Activated CD8-positive, alpha-beta memory T cell treated with anti-CD3 and anti-CD28 coated beads for 4 hours (primary cell): ENCODE results near the gene IDUA.

Source experiments
- DNase-seq, 2 donors: peaks; one replicate each; pipeline ENCODE4 v3.0.0-alpha.2; 2020; ENCODE audit warnings: low read depth in 2 of 2

IDUA gene

DNA sequence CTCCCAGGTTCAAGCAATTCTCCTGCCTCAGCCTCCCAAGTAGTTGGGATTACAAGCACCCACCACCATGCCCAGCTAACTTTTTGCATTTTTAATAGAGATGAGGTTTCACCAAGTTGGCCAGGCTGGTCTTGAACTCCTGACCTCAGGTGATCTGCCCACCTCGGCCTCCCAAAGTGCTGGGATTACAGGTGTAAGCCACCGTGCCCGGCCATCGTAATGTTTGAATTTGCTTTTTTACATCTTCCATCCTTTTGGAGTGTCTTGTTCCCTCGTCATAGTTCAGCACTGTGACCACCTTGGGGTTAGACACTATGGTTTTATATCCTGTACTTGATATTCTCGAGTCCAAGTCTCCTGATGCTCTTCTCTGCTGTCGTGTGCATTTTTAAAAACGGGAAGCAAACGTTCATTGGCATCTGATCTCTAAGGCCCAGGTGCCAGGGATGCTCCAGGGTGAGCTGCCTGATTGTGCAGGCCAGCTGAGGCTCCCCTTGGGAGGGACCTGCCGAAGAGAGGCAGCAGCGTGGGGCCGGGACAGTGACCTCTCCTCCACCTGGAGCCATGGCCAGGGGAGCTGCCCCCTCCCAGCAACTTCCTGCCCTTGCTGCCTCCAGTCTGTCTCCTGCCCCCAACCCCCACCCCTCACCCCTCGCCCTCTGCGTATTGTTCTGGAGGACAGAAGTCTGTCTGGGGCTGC lies 30.2 kb upstream of the IDUA start:
- no peak for DNase-seq

DNA sequence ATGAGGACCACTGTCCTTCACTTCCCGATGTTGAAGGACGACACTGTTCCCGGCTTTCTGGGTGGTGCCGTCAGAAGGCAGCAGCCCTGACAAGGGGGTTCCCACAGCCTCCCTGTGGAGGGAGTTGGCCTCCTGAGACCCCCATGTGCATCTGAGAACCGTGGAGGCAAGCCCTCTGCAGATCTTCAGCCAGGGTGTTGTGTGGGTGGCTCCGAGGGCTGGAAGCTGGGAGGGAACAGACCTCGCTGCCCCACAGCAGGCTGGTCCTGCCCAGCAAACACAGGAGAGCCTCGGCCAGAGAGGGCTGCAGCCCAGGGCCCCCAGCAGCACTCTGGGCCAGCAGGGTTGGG lies 29.6 kb upstream of the IDUA start:
- no peak for DNase-seq

DNA sequence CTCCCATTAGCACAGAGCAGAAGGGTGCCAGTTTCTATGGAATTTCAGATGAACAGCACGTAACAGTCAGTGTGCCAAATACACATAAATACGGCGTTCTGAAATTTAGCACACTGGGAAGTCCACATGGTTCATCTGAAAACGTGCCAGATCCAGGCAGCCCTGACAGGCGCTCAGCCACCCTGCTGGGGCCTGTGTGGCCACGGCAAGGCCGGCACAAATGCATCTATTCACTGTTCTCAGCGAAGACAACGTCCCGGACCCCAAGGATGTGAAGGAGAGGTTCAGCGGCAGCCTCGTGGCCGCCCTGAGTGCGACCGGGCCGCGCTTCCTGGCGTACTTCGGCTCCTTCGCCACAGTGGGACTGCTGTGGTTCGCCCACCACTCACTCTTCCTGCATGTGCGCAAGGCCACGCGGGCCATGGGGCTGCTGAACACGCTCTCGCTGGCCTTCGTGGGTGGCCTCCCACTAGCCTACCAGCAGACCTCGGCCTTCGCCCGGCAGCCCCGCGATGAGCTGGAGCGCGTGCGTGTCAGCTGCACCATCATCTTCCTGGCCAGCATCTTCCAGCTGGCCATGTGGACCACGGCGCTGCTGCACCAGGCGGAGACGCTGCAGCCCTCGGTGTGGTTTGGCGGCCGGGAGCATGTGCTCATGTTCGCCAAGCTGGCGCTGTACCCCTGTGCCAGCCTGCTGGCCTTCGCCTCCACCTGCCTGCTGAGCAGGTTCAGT lies 29.1 kb upstream of the IDUA start:
- DNase-seq: no peak

DNA sequence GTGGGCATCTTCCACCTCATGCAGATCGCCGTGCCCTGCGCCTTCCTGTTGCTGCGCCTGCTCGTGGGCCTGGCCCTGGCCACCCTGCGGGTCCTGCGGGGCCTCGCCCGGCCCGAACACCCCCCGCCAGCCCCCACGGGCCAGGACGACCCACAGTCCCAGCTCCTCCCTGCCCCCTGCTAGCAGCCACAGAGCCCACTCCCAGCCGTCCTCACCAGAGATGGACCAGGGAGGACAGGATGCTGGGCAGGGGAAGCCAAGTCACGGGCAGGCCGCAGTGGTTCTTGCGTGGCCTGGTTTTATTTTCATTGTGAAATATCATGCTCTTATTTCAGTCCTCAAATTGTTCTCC lies 28.6 kb upstream of the IDUA start:
- no peak for DNase-seq

DNA sequence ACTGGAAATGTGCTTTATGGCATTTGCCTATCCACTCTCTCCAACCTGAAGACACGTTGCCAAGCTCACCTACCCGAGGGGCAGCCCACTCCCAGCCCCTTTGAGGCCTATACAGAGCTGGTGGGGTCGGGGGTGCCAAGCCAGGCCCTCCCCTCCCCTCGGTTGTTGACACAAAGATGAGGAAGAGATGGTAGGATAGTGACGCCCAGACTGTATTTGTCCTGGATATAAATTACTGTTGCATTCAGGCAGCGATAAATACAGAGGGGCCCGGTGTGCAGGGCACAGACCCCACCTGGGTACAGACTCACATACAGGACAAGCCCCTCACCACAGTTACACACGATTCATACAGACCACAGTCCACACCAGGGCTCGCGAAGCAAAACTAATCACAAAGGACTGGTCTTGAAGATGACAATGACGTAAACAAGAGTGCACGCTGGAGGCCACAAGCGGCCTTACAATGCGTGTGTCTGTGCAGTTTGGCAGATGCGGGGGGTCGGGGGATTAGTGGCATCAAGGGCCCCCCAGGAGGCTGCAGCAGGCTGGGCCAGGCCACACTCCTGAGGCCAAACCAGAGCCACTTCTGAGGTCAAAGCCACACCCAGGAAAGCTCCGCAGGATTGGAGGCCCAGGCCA lies 28.0 kb upstream of the IDUA start:
- DNase-seq: no peak

DNA sequence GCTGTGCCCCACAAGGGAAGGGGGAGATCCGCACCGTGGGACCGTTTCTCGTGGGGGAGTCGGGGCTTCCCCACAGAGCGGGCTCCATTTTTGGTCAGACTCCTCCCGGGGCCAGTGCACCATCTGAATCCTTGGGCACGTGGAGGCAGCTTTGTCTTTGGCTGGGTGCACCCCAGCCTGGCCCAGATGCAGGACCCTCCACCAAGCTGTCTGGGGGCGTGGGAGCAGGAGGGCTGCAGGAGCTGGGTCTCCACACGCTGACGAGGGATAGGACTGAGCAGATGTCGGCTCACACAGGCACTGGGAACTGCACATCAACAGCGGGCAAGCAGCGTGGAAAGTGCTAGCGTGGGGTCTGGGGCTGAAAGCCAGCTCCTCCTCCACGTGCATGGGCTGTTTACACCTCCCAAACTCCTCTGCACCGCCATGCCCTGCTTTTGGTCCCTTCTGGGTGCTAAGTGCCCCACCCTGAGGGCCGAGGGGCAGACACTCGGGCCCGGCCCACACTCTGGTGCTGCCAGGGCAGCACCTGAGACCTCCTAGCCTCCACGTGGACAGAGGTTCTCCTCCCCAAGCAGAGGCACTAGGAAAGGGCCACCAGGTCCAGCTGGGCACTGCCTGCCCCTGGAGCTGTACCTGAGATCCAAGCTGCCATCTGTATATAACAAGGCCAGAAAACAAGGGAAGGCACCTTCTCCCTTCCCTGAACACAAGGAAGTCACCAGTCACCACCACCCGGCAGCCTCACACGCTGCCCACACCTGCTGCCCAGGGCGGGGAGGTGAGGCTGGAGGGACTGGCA lies 27.3 kb upstream of the IDUA start:
- DNase-seq: no peak

DNA sequence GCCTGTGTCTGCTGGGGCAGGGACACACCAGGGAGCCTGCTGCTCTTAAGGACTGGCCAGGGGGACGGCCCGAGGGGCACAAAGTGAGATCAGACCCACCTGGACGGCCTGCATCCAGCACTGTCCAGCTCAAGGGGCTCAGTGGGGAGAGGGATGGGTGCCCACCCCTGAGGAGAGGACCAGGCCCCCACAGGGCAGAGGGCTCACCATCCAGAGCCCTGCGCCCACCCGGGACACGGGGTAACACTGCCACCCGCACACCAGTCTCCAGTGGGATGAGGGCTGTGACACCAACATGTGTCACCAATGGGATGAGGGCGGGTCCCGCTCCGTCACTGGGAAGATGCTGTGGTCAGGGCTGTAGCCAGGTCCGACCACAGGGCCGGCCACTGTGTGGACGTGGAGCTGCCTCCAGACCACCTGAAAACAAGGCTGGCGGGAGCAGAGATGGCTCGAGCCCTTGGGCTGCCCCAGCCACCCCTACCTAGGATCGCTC lies 26.7 kb upstream of the IDUA start:
- no peak for DNase-seq

DNA sequence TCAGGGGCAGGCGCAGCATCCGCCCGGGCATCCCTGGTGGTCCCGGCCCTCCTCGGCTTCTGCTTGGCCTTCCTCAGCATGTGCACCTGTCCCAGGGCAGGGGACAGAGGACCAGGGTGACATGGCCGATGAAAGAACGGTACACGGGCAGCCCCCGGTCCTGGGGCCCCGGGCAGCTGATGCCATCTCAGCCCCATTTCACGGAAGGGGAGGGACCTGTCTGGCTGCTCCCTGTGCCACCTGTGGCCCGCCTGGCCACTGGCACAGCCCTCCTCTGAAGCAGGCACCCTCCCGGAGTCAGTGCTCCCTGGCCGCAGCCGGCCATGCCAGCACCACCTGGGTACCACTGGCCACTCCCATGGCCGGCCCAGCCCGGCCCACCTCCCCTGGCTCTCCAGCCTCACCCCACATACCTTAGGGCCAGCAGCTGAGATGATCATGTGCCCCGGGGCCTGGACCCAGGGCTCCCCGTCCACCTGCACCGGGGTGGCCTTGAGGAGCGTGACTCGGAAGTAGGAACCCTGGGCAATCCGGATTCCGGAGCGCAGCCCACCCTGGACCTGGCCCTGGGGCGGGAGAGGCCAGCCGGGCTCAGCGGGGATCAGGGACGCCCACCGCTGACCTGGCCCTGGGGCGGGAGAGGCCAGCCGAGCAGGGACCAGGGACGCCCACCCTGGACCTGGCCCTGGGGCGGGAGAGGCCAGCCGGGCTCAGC lies 26.1 kb upstream of the IDUA start:
- DNase-seq: no peak

DNA sequence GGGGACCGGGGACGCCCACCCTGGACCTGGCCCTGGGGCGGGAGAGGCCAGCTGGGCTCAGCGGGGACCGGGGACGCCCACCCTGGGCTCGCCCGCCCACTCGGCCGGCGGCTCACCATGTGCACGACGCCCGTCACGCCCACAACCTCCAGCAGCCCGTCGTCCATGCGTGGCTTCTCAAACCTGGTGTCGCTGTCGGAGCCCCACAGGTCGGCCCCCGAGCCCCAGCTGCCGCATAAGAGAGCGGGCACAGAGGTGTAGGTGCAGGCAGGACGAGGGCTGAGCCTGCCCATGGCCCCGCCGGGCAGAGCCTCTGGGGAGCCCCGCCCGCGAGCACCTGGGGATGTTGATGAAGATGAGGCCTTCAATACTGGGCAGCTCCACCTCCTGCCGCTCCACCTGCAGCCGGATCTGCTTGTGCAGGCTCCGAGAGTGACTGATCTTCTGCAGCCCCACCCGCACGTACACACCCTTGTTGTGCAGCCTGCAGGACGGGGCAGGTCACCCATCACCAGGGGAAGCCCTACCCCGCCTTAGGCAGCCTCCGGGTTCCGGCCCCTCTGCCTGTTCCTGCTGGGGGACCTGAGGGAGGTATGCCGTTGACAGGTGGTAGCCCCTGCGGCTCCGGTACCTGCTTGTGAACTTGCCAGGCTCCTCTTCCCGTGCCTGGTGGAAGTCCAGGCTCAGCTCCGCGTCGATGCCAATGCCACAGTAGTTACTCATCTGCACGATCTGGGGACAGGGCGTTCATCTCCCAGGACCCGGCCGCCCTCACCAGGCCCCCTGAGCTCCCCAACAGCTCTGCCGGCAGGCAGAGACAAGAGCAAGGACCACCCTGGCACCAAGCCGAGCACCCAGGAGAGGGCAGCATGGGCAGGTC lies 25.3 kb upstream of the IDUA start:
- DNase-seq: no peak

DNA sequence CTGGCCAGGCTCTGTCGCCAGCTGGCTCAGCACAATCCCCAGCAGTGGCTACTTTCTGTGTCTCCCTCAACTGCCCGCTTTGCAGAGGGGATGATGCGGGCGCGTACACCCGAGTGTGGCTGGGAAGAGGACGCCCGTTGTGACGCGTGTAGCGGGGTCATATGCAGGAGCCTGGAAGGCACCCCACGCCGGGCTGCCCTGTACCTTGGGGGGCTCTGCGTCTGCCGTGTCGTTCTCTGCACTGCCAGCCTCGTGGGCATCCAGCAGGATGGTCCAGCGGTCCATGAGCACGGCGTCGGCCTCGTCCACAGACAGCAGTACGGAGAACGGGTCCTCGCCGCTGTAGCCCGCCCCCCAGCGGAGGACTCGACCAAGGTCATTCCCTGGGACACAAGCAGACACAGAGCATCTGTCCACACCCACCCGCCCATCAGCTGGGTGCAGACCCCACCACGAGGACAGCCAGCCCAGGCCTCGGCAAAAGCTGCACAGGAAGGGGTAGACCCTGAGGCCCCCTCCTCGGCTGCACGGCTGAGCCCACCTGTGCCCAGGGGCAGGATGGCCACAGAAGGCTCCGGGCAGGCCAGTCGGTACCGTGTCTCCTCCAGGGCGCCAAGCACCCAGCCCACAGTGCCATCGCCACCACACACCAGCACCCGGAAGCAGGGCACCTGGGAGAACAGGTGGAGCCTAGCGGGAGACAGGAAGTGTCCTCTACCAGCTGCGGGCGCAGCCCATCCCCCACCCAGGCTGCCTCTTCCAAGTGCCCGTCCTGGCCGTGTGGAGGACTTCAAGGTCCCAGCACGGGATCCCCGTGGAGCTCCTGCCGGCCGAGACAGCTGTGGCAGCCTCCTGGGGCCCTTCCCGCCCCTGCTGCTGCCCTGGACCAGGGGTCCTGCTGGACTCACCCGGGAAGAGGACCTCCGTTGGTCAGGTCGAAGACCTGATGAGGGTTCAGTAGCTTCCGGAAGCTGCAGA lies 24.3 kb upstream of the IDUA start:
- DNase-seq: no peak

DNA sequence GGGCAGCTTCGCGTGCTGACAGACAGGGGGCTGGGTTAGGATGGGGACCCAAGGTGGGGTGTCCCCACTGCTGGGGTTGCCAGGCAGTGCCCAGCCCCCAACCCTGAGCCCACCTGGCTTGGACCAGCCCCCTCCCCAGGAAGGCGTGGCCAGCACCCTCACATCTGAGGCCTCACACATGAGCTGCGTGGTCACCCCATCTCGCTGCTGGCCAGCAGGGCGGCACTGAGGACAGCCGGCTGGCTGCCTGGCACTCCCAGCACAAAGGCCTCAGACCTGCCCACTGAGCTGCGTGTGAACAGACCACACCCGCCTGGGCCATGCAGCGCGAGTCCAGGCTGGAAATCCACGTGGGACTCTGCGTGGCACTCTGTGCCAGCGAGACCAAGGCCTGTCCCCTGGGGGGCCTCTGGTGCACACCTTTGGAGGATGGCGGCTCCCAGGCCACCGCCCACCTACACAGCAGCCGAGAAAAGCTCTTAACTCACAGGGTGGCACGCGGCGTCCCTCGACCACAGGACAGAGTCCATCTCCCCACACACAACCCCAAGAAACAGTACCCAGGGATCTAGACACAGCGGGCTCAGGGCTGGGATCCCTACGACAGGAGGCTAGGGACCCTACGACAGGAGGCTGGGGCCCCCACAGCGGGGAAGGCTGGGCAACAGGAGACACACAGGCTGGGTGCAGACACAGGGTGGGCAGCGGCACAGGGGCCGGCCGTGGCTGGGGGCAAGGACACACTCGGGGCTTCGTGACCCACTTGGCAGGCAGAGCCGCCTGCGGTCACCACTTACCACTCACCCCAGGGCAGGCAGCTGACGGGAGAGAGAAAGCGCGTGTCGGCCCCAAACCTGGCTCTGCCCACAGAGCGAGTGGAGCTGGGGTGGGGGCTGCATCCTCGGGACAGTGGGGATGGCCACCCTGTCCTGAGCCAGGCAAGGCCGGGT lies 23.3 kb upstream of the IDUA start:
- no peak for DNase-seq

DNA sequence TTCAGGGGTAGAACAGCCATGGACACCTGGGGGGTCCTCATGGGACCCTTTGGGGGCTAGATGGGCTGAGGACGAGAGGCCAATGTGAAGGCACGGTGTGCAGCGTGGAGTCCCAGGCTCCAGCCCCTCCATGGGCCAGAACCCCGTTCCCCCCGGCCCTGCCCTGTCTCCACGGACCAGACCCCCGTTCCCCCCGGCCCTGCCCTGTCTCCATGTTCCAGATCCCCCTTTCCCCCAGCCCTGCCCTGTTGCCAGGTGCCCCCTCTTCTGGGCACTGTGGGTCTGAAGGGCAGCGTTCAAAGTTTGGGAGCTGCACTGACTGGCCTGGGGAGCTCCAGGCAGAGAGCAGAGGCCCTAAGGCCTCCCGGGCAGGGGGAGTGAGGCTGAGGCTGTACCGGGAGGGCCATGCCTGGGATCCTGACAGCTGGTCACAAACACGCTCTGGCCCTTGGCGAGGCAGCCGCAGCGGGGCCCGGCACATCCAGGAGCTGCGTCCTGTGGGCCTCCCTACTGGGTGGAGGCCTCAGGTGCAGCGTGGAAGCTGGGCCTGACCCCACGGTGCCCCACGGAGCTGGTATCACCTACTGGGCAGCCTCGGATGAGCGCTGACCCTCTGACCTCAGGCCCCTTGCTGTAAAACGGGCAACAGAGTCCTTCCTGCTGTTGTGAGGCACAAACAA lies 22.4 kb upstream of the IDUA start:
- DNase-seq: no peak

DNA sequence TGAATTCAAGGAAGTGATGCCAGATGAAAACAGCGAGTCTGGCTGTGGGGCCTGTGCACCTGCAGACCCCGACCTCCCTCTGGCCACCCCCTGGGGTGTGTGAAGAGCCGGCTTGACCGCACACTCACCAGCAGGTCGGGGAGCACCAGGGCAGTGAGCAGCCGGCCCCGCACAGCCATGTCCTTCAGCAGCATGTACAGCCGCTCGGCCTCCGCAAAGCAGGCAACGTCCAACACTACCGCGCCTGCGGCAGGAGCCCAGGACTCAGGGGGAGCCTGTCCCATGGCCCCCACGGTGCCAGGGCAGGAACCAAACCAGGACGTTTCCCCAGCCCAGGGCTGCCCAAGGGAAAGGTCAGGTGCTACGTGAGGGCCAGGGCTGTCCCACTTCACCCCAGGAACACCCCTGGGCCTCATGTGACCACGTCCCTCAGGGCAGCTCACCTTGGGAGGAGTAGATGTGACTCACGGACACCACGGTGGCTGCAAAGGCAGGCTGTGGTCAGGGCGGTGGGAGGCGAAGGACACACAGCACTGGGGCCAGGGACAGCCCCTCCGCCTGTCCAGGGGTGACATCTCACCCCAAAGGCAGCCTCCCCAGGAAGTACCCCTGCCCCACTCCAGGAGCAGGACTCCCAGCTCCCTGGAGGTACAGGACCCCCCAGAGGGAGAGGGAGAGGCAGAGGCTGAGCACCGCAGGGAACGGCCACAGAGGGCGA lies 21.6 kb upstream of the IDUA start:
- DNase-seq: no peak

DNA sequence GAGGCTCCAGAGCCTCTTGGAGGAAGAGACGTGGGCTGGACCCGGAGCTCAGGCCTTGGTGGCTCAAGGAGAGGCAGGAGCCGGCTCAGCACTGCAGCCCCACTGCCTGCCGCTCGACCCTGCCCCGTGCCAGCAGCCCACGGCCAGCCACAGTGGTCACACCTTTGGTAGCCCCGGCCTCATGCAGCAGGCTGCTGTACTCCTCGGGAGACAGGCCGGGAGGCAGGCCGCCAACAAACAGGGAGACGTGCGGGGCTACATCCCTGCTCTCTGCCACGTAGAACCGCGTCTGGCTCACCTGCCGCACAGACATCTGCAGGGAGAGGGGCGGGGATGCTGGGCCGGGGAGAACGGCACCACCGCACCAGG lies 21.1 kb upstream of the IDUA start:
- DNase-seq: no peak

DNA sequence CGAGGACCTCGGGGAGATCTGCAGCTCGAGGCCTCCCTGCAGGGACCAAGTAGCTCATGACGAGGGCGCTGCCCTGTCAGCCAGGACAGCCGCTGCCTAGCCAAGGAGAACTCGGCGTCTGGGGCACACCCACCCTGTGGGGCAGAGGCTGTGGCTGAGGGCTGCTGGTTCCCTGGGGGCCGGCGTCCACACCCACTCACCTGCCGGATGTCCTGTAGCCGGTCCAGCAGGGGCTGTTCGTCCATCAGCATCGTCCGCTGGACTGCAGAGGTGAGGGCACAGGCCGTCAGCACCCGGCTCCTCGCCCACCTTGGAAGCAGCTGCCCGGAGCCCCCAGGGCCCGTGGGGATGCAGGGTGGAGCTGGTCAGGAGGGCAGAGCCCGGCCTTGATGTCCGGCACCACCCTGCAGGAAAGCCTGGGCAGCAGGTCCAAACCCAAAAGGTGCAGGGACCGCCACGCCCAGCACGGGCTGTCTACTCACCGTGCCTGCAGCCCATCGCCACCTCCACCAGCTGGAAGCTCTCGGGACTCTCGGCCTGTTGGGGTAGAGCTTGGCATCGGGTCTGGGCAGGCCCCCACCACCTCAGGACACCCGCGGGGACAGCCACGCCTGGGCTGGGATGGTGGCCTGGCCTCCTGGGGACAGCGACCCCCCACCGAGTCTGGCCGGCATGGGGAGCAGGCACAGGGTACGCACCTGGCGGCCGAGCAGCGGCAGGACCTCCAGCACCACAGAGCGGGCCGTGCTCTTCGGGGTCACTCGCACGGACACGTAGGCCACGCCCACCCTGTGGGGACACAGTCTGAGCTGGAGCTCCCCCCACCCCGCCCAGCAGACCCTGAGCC lies 20.4 kb upstream of the IDUA start:
- DNase-seq: no peak
